Activated naive CD8-positive, alpha-beta T cell treated with anti-CD3 and anti-CD28 coated beads, Interleukin-2, amount 10 ng/mL, durations not matched to agents 7 days and 5 days (primary cell): ENCODE measurements around the gene NAXD. TPM values are rescaled to one million over a fixed set of nuclear protein-coding genes. Genes with fewer than 3 reads are reported as not detected.

ENCODE experiments used
- ATAC-seq: fragments of 150-1000 bp; cut with Tn5 transposase; one replicate; pipeline ENCODE4 v1.10.0; 2021; ENCODE audit warnings: low read depth, moderate library complexity
- POLR2A ChIA-PET: fragments of 350-600 bp; sonication (Branson Sonifier 250); formaldehyde crosslinking; loops from one replicate; lab custom pipeline; 2021; ENCODE audit warnings: antibody characterized with exemption; lab: Charles Lee
- DNase-seq: peaks from one replicate; pipeline ENCODE4 v3.0.0; 2021
- H3K27ac Mint-ChIP-seq: one replicate; pipeline ENCODE4 v1.8.0; 2022; ENCODE audit warnings: mild to moderate bottlenecking, mixed read lengths
- H3K27me3 Mint-ChIP-seq: one replicate; pipeline ENCODE4 v1.8.0; 2022; ENCODE audit warnings: mild to moderate bottlenecking, moderate library complexity, mixed read lengths
- H3K36me3 Mint-ChIP-seq: one replicate; pipeline ENCODE4 v1.8.0; 2021; ENCODE audit warnings: mild to moderate bottlenecking, mixed read lengths
- H3K4me1 Mint-ChIP-seq: one replicate; pipeline ENCODE4 v1.8.0; 2021; ENCODE audit warnings: mixed read lengths
- H3K4me3 Mint-ChIP-seq: one replicate; pipeline ENCODE4 v1.8.0; 2022; ENCODE audit warnings: mild to moderate bottlenecking, moderate library complexity, mixed read lengths
- H3K9me3 Mint-ChIP-seq: one replicate; pipeline ENCODE4 v1.8.0; 2021; ENCODE audit warnings: mixed read lengths
- total RNA-seq, 2 experiments: library from RNA; stranded (reverse); gene quantifications; one replicate each; pipeline ENCODE4 v1.2.3, GENCODE V29; 2021

Gene NAXD
- total RNA-seq, 2 experiments from 2014 or later, result 31.3 TPM

GRCh38 chr13:110677731-110678545, 62.6 kb downstream of the NAXD start:
- Mint-ChIP-seq H3K9me3 (no peaks in the 10 kb centered on the region), H3K27ac (no peak overlapping the region), H3K4me1 (peaks cover 7% of the 10 kb centered on the region), H3K27me3 (no peaks in the 10 kb centered on the region), H3K36me3 (peaks cover 58% of the 10 kb centered on the region), H3K4me3 (no peak overlapping the region)
- DNase-seq (no peak), ATAC-seq (no peak)
- POLR2A ChIA-PET, result no interaction called here

DNA sequence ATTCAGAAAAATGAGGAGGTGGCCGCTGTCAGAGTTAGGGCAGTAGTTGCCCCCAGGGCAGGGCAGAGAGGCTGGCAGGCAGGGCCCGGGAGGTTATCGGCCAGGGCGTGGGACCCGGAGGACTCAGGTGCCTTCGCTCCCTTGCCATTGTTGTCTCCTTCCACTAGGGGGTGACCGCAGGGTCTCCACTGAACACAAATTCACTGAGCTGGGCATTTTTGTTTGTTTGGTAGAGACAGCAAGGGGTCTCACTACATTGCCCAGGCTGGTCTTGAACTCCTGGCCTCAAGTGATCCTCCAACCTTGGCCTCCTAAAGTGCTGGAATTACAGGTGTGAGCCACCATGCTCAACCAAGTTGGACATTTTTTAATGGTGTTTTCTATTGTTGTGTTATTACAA, 65.5 kb downstream of the NAXD start:
- Mint-ChIP-seq H3K4me3 (no peak overlapping the region), H3K4me1 (peaks cover 10% of the 10 kb centered on the region), H3K9me3 (no peaks in the 10 kb centered on the region), H3K36me3 (peaks cover 39% of the 10 kb centered on the region), H3K27me3 (no peaks in the 10 kb centered on the region), H3K27ac (no peak overlapping the region)
- ATAC-seq, result no peak
- DNase-seq, result no peak
- POLR2A ChIA-PET, result interaction anchor here (0.9 kb wide), 1 partner anchor 10 kb away, joined by 3 read pairs; no protein-coding TSS in a partner anchor

DNA sequence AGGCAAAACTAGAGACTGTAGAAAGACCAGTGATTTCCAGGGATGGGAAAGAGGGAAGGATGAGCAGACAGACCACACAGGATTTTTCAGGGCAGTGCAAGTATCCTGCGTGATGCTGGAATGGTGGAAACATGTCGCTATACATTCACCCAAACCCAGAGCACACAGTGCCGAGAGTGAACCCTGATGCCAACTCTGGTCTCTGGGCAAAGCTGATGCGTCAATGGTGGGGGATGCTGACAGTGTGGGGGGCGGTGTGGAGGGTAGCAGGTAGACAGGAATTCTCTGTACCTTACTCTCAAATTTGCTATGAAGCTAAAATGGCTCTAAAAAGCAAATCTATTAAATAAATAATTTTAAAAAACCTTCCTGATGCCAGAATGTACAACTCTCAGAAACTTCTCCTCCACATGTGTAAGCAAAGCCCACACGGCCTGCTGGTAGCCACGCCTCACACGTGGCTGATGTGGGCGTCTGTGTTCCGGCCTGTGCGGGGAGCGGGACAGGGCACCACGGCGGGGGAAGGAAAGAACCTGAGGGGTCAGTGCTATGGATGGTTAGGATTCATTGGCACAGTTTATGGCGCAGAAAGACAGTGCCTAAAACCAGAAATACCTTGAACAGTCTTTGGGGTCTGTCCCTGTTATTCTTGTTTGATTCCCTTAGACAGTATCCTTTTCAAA, 66.7 kb downstream of the NAXD start:
- no peak overlapping the region for H3K4me3 Mint-ChIP-seq
- ATAC-seq, result no peak

DNA sequence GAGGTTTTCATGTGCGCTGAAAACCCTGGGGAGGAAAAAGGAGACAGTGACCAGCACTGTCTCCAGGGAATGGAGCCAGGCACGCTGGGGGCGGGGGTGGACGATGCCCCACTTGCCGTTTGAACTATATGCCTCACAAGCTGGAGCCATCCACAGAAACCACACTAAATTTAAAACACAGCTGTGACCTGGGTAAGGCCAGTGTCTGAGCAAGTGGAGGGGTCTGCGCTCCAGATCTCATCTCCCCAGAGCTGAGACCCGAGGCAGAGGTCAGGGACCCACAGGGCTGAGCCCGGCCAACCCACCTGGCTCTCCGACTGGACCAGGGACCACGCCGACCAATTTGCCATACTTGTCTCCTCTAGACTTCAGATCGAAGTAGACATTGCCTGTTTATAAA, 67.4 kb downstream of the NAXD start:
- H3K27me3 Mint-ChIP-seq, result no peaks in the 10 kb centered on the region
- DNase-seq (no peak), ATAC-seq (no peak)
- no peak overlapping the region for H3K27ac Mint-ChIP-seq
- H3K4me1 Mint-ChIP-seq, result peaks cover 5% of the 10 kb centered on the region
- no peaks in the 10 kb centered on the region for H3K9me3 Mint-ChIP-seq
- no peak overlapping the region for H3K4me3 Mint-ChIP-seq
- H3K36me3 Mint-ChIP-seq, result peaks cover 29% of the 10 kb centered on the region
- POLR2A ChIA-PET, result interaction anchor here (2.3 kb wide), 1 partner anchor 33 kb away, joined by 9 read pairs; no protein-coding TSS in a partner anchor

More for the DNA sequence above, 66.7 kb downstream of the NAXD start:
- peaks cover 6% of the 10 kb centered on the region for H3K4me1 Mint-ChIP-seq
- peaks cover 29% of the 10 kb centered on the region for H3K36me3 Mint-ChIP-seq
- H3K27me3 Mint-ChIP-seq, result no peaks in the 10 kb centered on the region
- no peak overlapping the region for H3K27ac Mint-ChIP-seq
- no peaks in the 10 kb centered on the region for H3K9me3 Mint-ChIP-seq
- DNase-seq, result no peak
- POLR2A ChIA-PET, result interaction anchor here (0.9 kb wide), 1 partner anchor 9 kb away, joined by 3 read pairs; no protein-coding TSS in a partner anchor

DNA sequence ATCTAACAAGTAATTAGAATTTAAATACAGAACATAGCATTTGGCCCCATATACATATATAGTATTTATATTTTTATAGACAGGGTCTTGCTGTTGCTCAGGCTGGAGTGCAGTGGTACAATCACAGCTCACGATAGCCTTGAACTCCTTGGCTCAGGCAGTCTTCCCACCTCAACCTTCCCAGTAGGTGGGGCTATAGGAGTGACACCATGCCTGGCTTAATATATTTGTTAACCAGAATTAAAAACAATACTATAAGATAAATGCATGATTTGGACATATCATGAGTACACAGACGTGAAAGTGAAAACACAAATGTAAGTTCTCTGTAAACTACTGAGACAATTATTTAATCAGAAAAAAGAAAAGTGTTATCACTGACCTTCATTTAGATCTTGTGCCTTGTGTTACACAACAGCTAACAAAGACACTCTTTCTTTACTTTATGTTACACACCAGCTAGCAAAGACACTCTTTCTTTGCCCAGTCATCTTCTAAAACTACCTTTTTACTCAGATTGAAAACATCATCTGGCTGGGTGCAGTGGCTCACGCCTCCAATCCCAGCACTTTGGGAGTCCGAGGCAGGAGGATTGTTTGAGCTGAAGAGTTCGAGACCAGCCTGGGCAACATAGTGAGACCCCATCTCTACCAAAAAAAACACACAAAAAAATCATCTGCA, 68.0 kb downstream of the NAXD start:
- Mint-ChIP-seq H3K9me3 (no peaks in the 10 kb centered on the region), H3K4me1 (peaks cover 5% of the 10 kb centered on the region), H3K4me3 (no peak overlapping the region), H3K27me3 (no peaks in the 10 kb centered on the region), H3K27ac (no peak overlapping the region), H3K36me3 (peaks cover 25% of the 10 kb centered on the region)
- POLR2A ChIA-PET, result interaction anchor here (2.3 kb wide), 1 partner anchor 32 kb away, joined by 9 read pairs; no protein-coding TSS in a partner anchor
- DNase-seq (no peak), ATAC-seq (peak; percentile 50)

DNA sequence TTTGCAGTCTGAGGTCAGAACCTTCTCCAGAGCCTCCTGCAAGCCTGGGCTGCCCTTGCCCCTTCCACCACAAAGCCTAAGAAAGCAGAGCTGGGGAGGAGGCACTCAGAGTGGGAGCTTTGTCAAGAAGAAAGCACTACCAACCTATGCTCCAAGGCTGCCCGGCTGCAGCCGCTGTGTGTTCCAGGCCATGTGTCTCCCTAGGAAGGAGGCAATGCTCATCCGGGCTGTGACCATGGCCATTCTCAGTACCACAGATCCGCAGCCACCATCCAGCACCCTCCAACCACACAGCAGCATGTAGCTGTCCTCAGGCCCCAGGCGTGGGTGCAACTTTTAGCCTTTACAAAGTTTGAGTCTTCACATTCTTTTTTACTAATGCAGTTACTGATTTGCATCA, 68.6 kb downstream of the NAXD start:
- H3K4me3 Mint-ChIP-seq, result no peak overlapping the region
- H3K9me3 Mint-ChIP-seq, result no peaks in the 10 kb centered on the region
- H3K27ac Mint-ChIP-seq, result no peak overlapping the region
- H3K36me3 Mint-ChIP-seq, result peaks cover 19% of the 10 kb centered on the region
- peaks cover 2% of the 10 kb centered on the region for H3K4me1 Mint-ChIP-seq
- ATAC-seq (no peak), DNase-seq (no peak)
- POLR2A ChIA-PET, result interaction anchor here (2.3 kb wide), 1 partner anchor 31 kb away, joined by 9 read pairs; no protein-coding TSS in a partner anchor
- no peaks in the 10 kb centered on the region for H3K27me3 Mint-ChIP-seq

- POLR2A ChIA-PET, result interaction anchor here (2.3 kb wide), 1 partner anchor 31 kb away, joined by 9 read pairs; no protein-coding TSS in a partner anchor
- H3K9me3 Mint-ChIP-seq, result no peaks in the 10 kb centered on the region
- H3K27me3 Mint-ChIP-seq, result no peaks in the 10 kb centered on the region
- no peak overlapping the region for H3K27ac Mint-ChIP-seq
- ATAC-seq (no peak), DNase-seq (no peak)
- H3K4me3 Mint-ChIP-seq, result no peak overlapping the region
- H3K4me1 Mint-ChIP-seq, result peaks cover 2% of the 10 kb centered on the region
- H3K36me3 Mint-ChIP-seq, result peaks cover 14% of the 10 kb centered on the region
Observed at GRCh38 chr13:110684388-110685056, 69.2 kb downstream of the NAXD start.

GRCh38 chr13:110685305-110686020, 70.1 kb downstream of the NAXD start:
- H3K9me3 Mint-ChIP-seq, result no peaks in the 10 kb centered on the region
- ATAC-seq, result no peak
- H3K27ac Mint-ChIP-seq, result peak overlapping the region; percentile 47
- peaks cover 2% of the 10 kb centered on the region for H3K4me1 Mint-ChIP-seq
- no peaks in the 10 kb centered on the region for H3K27me3 Mint-ChIP-seq
- POLR2A ChIA-PET, result no interaction called here
- peaks cover 10% of the 10 kb centered on the region for H3K36me3 Mint-ChIP-seq
- H3K4me3 Mint-ChIP-seq, result no peak overlapping the region
- no peak for DNase-seq

DNA sequence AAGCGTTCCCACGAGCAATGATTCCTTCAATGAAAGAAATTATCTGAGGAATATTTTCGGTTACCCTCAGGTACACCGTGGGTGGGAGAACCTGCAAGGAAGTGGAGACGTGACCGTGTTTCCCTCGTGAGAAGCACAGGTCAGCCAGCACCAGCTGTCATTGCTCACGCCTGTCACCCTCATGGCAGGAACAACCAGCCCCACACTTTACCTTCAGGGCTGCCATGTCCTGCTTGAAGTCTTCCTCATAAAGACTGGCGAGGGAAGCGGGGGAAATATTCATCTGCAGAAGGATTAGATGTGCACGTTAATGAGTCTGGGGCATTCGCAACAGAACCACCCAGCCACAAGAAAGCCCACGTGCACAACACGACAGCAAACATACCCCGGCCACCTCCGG, 72.4 kb downstream of the NAXD start:
- H3K27me3 Mint-ChIP-seq, result no peaks in the 10 kb centered on the region
- no peak for DNase-seq
- POLR2A ChIA-PET, result no interaction called here

DNA sequence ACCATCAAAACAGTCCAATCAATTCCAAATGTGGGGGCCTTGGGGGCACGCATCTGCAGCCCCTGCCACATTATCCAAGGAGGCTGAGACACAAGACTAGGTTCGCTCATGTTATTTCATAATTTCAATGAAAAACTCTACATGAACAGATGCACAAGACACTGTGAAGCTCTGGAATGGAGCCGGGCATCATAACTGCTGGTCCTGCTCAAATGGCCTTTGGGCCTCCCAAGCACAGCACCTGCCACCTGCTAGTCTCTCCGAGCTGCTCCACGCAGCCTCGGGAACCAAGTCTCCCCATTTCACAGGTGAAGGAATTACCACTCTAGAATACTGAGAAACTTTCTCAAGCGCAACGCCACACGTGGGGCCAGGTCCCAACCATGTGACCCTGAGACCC, 73.7 kb downstream of the NAXD start:
- Mint-ChIP-seq H3K27me3 (no peaks in the 10 kb centered on the region), H3K4me1 (no peaks in the 10 kb centered on the region), H3K27ac (no peak overlapping the region), H3K36me3 (peaks cover 7% of the 10 kb centered on the region), H3K9me3 (no peaks in the 10 kb centered on the region), H3K4me3 (no peak overlapping the region)
- DNase-seq (no peak), ATAC-seq (no peak)
- POLR2A ChIA-PET, result no interaction called here

More for the DNA sequence above, 72.4 kb downstream of the NAXD start:
- no peaks in the 10 kb centered on the region for H3K9me3 Mint-ChIP-seq
- peaks cover 7% of the 10 kb centered on the region for H3K36me3 Mint-ChIP-seq
- no peak for ATAC-seq
- no peak overlapping the region for H3K27ac Mint-ChIP-seq
- H3K4me3 Mint-ChIP-seq, result no peak overlapping the region
- H3K4me1 Mint-ChIP-seq, result peaks cover 2% of the 10 kb centered on the region
